ENCODE measurements around the gene VWA7. TPM values are rescaled to one million over a fixed set of nuclear protein-coding genes. Genes with fewer than 3 reads are reported as not detected.

The VWA7 gene
- total and polyA plus RNA-seq, 4 donors, result 2.2 to 14.2 (median 5.7) TPM

DNA sequence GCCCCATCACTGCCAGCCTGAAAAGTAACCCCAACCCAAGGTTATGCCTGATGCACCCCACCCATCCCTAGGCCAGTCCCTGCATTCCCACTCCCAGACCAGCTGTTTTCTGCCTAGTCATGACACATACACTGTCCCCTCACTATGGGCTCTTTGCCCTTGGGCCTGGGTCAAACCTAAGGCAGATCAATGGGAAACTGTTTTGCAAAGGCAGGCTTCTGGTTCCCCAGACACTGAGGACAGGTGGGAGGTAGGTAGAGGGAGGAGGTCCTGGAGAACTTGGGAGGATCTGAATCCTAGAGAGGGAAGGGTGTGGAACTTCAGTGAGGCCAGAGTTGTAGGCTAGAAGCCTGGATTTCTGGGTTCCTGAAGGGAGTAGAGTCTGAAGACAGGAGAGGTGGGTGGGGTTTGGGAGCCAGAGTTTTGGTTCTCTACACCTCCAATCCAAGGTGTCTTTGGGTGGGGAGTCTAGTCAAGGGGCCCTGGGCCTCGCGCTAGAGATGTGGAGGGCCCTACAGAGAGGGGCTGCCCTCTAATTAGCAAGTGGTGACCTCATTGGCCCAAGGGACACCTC is 42.8 kb downstream of the VWA7 start:
- TF ChIP-seq, protein P1, sequence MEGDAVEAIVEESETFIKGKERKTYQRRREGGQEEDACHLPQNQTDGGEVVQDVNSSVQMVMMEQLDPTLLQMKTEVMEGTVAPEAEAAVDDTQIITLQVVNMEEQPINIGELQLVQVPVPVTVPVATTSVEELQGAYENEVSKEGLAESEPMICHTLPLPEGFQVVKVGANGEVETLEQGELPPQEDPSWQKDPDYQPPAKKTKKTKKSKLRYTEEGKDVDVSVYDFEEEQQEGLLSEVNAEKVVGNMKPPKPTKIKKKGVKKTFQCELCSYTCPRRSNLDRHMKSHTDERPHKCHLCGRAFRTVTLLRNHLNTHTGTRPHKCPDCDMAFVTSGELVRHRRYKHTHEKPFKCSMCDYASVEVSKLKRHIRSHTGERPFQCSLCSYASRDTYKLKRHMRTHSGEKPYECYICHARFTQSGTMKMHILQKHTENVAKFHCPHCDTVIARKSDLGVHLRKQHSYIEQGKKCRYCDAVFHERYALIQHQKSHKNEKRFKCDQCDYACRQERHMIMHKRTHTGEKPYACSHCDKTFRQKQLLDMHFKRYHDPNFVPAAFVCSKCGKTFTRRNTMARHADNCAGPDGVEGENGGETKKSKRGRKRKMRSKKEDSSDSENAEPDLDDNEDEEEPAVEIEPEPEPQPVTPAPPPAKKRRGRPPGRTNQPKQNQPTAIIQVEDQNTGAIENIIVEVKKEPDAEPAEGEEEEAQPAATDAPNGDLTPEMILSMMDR (IDR thresholded peaks at IDR 0.05; ENCODE audit: control extremely low read depth, extremely low read depth), result no peak
- Histone ChIP-seq H3K9ac (ENCODE audit: insufficient read depth in 1 of 2, low read length in 2 of 2) (peak overlapping the region; percentile 1 to 92), H3K36me3 (ENCODE audit: control insufficient read depth in 4 of 4, insufficient read depth in 4 of 4, low read length in 4 of 4) (peaks cover 9 to 24% (median 19%) of the 10 kb centered on the region in 4 donors), H3K27me3 (ENCODE audit: control insufficient read depth in 3 of 3, insufficient read depth in 3 of 3, low read length in 2 of 3) (no peaks in the 10 kb centered on the region), H3K4me3 (peak overlapping the region; percentile 75), H3K27ac (ENCODE audit: low read depth in 1 of 2, low read length in 1 of 2) (peak overlapping the region; percentile 50 to 98), H3K4me1 (ENCODE audit: control insufficient read depth in 5 of 5, insufficient read depth in 5 of 5, low read length in 5 of 5) (peaks cover 0 to 38% (median 17%) of the 10 kb centered on the region in 5 donors), H3K9me3 (ENCODE audit: control insufficient read depth in 4 of 4, insufficient read depth in 3 of 4, low read length in 3 of 4) (no peaks in the 10 kb centered on the region)
- ATAC-seq (ENCODE audit: insufficient read depth, low FRiP score) (no peak), DNase-seq (no peak)
- 4 to 6% methylated on average over 2 of the region's 2 CpGs for WGBS, 2 donors

DNA sequence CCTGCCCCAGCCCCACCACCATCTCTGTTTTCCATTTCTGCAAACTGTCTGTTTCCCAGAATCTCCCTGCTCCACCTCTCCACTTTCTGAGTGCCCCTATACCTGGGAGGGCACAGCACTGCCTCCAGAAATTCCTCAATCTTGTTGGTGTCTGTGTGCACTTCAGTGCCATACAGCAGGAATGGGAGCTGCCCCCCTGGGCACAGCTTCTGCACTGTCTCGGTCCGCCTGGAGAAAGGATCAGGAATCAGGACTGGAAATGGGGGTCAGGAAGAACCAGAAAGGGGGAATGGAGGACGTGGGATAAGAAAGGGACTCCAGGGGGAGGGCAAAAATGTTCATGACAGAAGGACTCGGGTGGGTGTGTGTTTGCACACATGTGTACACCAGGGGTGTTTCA is 43.4 kb downstream of the VWA7 start:
- WGBS, 2 donors, result 87 to 88% methylated on average over 4 of the region's 4 CpGs
- Histone ChIP-seq H3K9me3 (ENCODE audit: control insufficient read depth in 4 of 4, insufficient read depth in 3 of 4, low read length in 3 of 4) (no peaks in the 10 kb centered on the region), H3K27me3 (ENCODE audit: control insufficient read depth in 3 of 3, insufficient read depth in 3 of 3, low read length in 2 of 3) (no peaks in the 10 kb centered on the region), H3K36me3 (ENCODE audit: control insufficient read depth in 4 of 4, insufficient read depth in 4 of 4, low read length in 4 of 4) (peaks cover 9 to 24% (median 19%) of the 10 kb centered on the region in 4 donors), H3K9ac (ENCODE audit: insufficient read depth in 1 of 2, low read length in 2 of 2) (no peak overlapping the region), H3K4me1 (ENCODE audit: control insufficient read depth in 5 of 5, insufficient read depth in 5 of 5, low read length in 5 of 5) (peaks cover 0 to 38% (median 14%) of the 10 kb centered on the region in 5 donors), H3K27ac (ENCODE audit: low read depth in 1 of 2, low read length in 1 of 2) (peak overlapping the region in 1 of 2 donors; percentile 98), H3K4me3 (no peak overlapping the region)
- TF ChIP-seq, protein P1 (IDR thresholded peaks at IDR 0.05; ENCODE audit: control extremely low read depth, extremely low read depth), result no peak
- ATAC-seq (ENCODE audit: insufficient read depth, low FRiP score), result no peak
- no peak for DNase-seq

DNA sequence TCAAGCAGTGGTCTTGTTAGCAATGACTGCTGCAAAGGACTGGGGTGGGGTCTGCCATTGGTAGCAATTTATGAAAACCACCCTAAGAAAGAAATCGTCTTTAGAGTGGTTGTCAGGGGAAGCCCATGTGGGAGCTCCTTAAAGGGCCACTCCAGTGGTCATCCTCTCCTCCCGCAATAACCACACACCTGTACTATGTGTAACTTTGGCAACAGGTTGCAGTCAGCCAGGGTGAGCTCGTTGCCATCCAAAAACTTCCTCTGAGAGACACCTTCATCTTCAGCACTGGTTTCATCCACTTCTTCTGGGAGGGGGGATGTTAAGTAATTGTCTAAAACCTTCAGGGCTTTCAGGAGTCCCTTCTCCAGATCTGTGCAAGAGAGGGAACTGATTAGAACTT is 45.1 kb downstream of the VWA7 start:
- no peak for DNase-seq
- Histone ChIP-seq H3K4me3 (no peak overlapping the region), H3K36me3 (ENCODE audit: control insufficient read depth in 4 of 4, insufficient read depth in 4 of 4, low read length in 4 of 4) (peaks cover 9 to 34% (median 26%) of the 10 kb centered on the region in 4 donors), H3K9me3 (ENCODE audit: control insufficient read depth in 4 of 4, insufficient read depth in 3 of 4, low read length in 3 of 4) (no peaks in the 10 kb centered on the region), H3K9ac (ENCODE audit: insufficient read depth in 1 of 2, low read length in 2 of 2) (no peak overlapping the region), H3K27ac (ENCODE audit: low read depth in 1 of 2, low read length in 1 of 2) (no peak overlapping the region), H3K27me3 (ENCODE audit: control insufficient read depth in 3 of 3, insufficient read depth in 3 of 3, low read length in 2 of 3) (no peaks in the 10 kb centered on the region), H3K4me1 (ENCODE audit: control insufficient read depth in 5 of 5, insufficient read depth in 5 of 5, low read length in 5 of 5) (peaks cover 0 to 32% (median 11%) of the 10 kb centered on the region in 5 donors)
- 59 to 74% methylated on average over 3 of the region's 3 CpGs for WGBS, 2 donors
- TF ChIP-seq, protein P1 (IDR thresholded peaks at IDR 0.05; ENCODE audit: control extremely low read depth, extremely low read depth), result no peak
- no peak for ATAC-seq (ENCODE audit: insufficient read depth, low FRiP score)

Measured in lung (tissue), 12 donors.